ENCODE data around the gene FAM107B.
"Not testable (repeated sequence)": the region's sequence is repeated elsewhere in the genome, so short reads cannot be mapped to it uniquely, and the experiment has no call there.

The FAM107B gene

DNA sequence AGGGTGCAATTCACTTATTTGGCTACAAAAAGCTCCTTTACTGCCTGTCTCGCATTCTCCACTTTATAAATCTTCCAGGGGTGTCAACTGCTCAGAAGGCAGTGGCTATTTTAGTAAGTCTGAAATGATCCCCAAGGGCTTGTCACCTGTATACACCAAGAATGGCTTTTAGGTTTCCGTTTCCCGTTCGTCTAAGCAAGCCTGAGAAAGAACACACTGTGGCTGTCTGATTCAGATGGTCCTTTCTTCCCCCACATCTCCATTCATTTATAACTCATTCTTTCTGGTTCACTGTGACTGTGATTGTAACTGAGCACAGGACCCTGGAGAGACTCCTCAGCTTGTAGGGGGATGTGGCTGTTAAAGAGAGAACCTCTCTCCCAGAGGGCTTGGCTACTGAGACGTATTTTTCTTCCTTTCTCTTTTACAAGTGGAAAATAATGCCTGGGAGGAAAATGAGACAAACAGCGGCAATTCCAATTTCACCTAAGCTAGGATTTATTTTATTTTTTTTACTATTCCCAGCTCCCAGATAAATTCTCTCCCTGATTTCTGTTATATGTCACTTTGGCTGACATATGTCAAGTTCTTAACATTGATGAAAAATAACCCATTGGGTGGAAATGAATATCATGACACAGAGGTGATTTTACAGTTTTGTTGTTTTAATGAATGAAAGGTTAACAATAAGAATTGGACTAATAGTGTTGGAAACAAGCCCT is 129.3 kb downstream of the FAM107B start:
- TF ChIP-seq, protein P1, sequence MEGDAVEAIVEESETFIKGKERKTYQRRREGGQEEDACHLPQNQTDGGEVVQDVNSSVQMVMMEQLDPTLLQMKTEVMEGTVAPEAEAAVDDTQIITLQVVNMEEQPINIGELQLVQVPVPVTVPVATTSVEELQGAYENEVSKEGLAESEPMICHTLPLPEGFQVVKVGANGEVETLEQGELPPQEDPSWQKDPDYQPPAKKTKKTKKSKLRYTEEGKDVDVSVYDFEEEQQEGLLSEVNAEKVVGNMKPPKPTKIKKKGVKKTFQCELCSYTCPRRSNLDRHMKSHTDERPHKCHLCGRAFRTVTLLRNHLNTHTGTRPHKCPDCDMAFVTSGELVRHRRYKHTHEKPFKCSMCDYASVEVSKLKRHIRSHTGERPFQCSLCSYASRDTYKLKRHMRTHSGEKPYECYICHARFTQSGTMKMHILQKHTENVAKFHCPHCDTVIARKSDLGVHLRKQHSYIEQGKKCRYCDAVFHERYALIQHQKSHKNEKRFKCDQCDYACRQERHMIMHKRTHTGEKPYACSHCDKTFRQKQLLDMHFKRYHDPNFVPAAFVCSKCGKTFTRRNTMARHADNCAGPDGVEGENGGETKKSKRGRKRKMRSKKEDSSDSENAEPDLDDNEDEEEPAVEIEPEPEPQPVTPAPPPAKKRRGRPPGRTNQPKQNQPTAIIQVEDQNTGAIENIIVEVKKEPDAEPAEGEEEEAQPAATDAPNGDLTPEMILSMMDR (IDR thresholded peaks at IDR 0.05; ENCODE audit: low read depth, low read length) = no peak
- no peak overlapping the region for H3K4me3 ChIP-seq (ENCODE audit: low read depth, low read length)

DNA sequence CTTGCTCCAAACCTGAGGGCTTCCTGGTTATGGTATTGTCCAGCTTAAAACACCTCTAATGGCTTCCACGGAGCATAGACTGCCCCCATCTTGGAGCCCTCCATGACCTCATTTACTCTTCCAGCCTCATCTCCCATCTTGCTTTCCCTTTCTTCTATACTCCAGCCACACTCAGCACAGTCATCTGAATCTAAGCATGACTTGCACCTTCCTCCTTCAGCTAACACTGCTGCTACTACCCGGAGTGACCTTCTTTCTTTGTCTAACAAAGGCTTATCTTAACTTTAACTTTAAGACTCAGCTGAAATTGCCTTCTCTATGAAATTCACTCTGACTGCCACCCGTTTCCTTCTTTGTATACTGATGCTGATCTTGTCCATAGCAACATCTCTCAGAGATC is 135.1 kb downstream of the FAM107B start:
- no peak overlapping the region for H3K4me3 ChIP-seq (ENCODE audit: low read depth, low read length)
- TF ChIP-seq, protein P1 (IDR thresholded peaks at IDR 0.05; ENCODE audit: low read depth, low read length) = no peak

GRCh38 chr10:14635043-14635710 is 139.5 kb downstream of the FAM107B start:
- TF ChIP-seq, protein P1 (IDR thresholded peaks at IDR 0.05; ENCODE audit: low read depth, low read length) = no peak
- no peak overlapping the region for H3K4me3 ChIP-seq (ENCODE audit: low read depth, low read length)

DNA sequence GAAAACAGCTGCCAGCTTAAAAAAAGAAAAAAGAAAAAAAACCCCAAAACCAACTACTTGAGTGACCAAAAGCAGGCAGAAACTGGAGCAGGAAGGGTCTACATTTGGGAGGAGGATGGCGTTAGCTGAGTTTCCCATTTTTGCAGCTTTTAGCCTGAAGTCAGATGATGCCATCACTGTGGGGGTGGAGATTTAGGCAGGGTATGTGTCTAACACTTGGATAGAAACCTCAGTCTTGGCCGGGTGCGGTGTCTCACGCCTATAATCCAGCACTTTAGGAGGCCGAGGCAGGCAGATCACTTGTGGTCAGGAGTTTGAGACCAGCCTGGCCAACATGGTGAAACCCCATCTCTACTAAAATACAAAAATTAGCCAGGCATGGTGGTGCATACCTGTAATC is 140.1 kb downstream of the FAM107B start:
- H3K4me3 ChIP-seq (ENCODE audit: low read depth, low read length) = not testable (repeated sequence)

DNA sequence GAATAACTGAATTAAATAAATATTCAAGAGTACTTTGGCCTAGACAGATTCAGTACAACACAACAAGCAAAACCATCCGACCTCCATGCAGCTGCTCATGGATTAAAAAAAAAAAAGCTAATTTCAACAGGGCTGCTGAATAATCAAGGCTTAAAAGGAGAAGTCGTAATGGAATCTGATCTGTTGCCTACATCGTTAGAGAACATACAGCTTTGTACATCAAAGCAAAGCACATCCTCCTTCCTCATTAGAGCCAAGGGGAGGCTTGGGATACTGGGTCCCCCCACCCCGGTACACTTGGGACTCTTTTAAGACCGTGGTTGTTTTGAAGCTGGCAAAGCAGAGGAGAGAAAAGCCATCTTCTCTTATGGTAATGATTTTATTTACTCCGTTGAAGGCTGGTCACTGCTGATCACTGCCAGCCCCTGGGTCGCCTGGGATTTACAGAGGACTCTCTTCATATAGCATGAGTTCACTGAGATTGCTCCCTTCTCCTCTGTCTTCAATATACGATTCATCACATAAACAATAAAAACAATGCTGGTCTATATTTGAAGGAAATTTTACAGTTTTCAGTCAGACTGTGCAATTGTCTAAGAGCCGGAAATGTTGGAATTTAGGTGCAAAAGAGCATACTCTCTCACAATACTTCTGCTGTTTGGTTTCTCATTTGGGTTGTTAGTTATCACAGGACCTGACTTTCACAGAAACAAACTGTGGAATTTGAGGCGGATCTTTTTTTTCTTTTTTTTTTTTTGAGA is 148.8 kb downstream of the FAM107B start:
- H3K4me3 ChIP-seq (ENCODE audit: low read depth, low read length) = no peak overlapping the region
- TF ChIP-seq, protein P1 (IDR thresholded peaks at IDR 0.05; ENCODE audit: low read depth, low read length) = no peak

GRCh38 chr10:14625192-14625631 is 149.5 kb downstream of the FAM107B start:
- TF ChIP-seq, protein P1 (IDR thresholded peaks at IDR 0.05; ENCODE audit: low read depth, low read length) = no peak
- no peak overlapping the region for H3K4me3 ChIP-seq (ENCODE audit: low read depth, low read length)

DNA sequence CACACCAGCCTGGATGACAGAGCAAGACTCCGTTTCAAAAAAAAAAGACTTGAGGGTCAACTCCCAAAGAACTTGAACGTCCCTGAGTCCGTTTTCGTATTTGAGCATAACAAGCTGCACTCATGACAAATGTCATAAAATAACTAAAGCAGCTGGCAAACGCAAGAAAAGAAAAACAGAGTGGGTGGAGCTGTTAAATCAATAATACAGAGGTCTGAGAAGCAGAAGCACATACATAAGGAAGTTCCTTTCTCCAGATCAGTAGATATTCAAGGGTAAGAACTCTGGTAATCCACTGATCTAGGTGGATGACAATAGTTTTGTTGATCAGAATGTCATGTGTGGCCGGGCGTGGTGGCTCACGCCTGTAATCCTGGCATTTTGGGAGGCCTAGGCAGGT is 150.1 kb downstream of the FAM107B start:
- H3K4me3 ChIP-seq (ENCODE audit: low read depth, low read length) = no peak overlapping the region
- TF ChIP-seq, protein P1 (IDR thresholded peaks at IDR 0.05; ENCODE audit: low read depth, low read length) = no peak

All from WI38 (cell line).